ENCODE data around the gene TPX2.

Gene TPX2

DNA sequence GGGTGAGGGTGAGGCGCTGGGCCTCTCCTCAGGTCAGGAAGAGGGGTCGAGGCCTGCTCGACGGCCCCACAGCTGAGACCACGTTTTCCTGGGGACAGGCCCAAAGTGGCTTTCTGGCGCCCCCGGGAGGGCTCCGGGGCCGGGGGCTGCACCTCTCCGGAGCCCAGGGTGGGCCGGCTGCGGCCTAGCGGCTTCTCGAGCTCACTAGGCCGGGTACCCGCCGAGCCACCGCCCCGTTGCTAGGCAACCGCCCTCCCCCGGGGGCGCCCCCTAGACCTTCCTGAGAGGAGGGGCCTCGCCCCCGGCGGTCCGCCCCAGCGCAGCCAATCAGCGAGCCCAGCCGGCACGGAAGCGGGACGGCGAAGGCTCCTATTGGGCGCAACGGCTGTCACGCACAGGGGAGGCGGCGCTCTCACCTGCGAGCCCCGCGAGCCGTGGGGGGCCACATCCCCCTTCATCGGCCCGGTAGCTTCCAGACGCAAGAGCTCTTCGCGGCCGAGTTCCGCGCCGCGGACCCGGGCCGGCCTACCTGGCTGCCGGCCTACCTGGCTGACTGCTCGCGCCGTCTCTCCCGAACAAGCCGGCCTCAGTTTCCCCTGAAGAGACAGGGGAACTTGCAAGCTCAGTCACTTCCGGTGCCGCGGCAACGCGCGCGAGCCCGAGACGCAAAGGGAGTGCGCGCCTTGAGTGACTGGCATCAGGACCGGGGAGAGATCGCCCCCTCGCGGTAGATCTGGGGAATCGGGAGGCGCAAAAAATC, 15.6 kb upstream of the TPX2 start:
- Histone ChIP-seq H3K9me2 (ENCODE audit: low read depth, low read length) (no peaks in the 10 kb centered on the region), H3K9me3 (ENCODE audit: low read length) (no peaks in the 10 kb centered on the region), H3K4me1 (ENCODE audit: insufficient read depth, low read length, severe bottlenecking) (peaks cover 31% of the 10 kb centered on the region), H3F3A (ENCODE audit: insufficient read depth, low read length) (no peaks in the 10 kb centered on the region), H2AFZ (ENCODE audit: low read length) (no peak overlapping the region), H3K9ac (ENCODE audit: low read length) (peak overlapping the region; percentile 91), H3K4me2 (ENCODE audit: low read length) (peak overlapping the region; percentile 92), H3K27ac (ENCODE audit: low read depth, low read length, poor library complexity, severe bottlenecking) (peak overlapping the region; percentile 91), H3K79me2 (ENCODE audit: insufficient read depth, low read length) (peaks cover 37% of the 10 kb centered on the region), H3K27me3 (ENCODE audit: insufficient read depth, low read length) (no peaks in the 10 kb centered on the region), H4K20me1 (ENCODE audit: insufficient read depth, low read length) (no peaks in the 10 kb centered on the region), H3K36me3 (ENCODE audit: insufficient read depth, low read length) (peaks cover 24% of the 10 kb centered on the region; the same call in 1 of the 2 replicates), H3K4me3 (ENCODE audit: low read depth, low read length, poor library complexity, severe bottlenecking) (peak overlapping the region; percentile 78)
- TF ChIP-seq, protein P1, sequence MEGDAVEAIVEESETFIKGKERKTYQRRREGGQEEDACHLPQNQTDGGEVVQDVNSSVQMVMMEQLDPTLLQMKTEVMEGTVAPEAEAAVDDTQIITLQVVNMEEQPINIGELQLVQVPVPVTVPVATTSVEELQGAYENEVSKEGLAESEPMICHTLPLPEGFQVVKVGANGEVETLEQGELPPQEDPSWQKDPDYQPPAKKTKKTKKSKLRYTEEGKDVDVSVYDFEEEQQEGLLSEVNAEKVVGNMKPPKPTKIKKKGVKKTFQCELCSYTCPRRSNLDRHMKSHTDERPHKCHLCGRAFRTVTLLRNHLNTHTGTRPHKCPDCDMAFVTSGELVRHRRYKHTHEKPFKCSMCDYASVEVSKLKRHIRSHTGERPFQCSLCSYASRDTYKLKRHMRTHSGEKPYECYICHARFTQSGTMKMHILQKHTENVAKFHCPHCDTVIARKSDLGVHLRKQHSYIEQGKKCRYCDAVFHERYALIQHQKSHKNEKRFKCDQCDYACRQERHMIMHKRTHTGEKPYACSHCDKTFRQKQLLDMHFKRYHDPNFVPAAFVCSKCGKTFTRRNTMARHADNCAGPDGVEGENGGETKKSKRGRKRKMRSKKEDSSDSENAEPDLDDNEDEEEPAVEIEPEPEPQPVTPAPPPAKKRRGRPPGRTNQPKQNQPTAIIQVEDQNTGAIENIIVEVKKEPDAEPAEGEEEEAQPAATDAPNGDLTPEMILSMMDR (IDR thresholded peaks at IDR 0.05; ENCODE audit: low read length) = peak; percentile 88
- no peak for TF ChIP-seq EZH2 (IDR thresholded peaks at IDR 0.05; ENCODE audit: borderline replicate concordance, low read length)

GRCh38 chr20:31731321-31731717, 7.8 kb upstream of the TPX2 start:
- Histone ChIP-seq H3K79me2 (ENCODE audit: insufficient read depth, low read length) (no peaks in the 10 kb centered on the region), H3K4me3 (ENCODE audit: low read depth, low read length, poor library complexity, severe bottlenecking) (no peak overlapping the region), H3K9me3 (ENCODE audit: low read length) (no peaks in the 10 kb centered on the region), H3K9ac (ENCODE audit: low read length) (no peak overlapping the region), H3K36me3 (ENCODE audit: insufficient read depth, low read length) (no peaks in the 10 kb centered on the region), H3F3A (ENCODE audit: insufficient read depth, low read length) (no peaks in the 10 kb centered on the region), H4K20me1 (ENCODE audit: insufficient read depth, low read length) (no peaks in the 10 kb centered on the region), H3K4me2 (ENCODE audit: low read length) (no peak overlapping the region), H3K27ac (ENCODE audit: low read depth, low read length, poor library complexity, severe bottlenecking) (no peak overlapping the region), H3K4me1 (ENCODE audit: insufficient read depth, low read length, severe bottlenecking) (no peaks in the 10 kb centered on the region), H3K9me2 (ENCODE audit: low read depth, low read length) (no peaks in the 10 kb centered on the region), H3K27me3 (ENCODE audit: insufficient read depth, low read length) (no peaks in the 10 kb centered on the region), H2AFZ (ENCODE audit: low read length) (no peak overlapping the region)
- no peak for TF ChIP-seq EZH2 (IDR thresholded peaks at IDR 0.05; ENCODE audit: borderline replicate concordance, low read length)
- TF ChIP-seq, protein P1 (IDR thresholded peaks at IDR 0.05; ENCODE audit: low read length) = no peak

DNA sequence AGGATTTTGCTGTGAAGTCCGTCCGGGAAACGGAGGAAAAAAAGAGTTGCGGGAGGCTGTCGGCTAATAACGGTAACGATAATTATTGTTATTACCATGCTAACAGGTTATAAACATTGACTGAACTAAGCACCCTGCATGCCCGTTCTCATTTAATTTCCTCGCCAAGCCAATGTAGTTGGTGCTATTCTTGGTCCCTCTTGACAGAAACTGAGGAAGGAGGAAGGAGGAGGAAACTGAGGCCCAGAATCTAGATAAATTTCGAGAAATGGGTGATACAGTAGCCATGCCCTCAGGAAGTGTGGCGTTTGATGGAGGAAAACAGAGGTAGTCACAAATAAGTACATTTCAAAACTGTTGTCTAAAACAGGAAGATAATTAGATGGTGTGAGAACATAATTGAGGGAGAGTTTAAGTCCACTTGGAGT, 474 bp downstream of the TPX2 start:
- Histone ChIP-seq H2AFZ (ENCODE audit: low read length) (no peak overlapping the region), H3F3A (ENCODE audit: insufficient read depth, low read length) (no peaks in the 10 kb centered on the region), H3K27ac (ENCODE audit: low read depth, low read length, poor library complexity, severe bottlenecking) (peak overlapping the region; percentile 72), H3K4me3 (ENCODE audit: low read depth, low read length, poor library complexity, severe bottlenecking) (peak overlapping the region; percentile 85), H3K9ac (ENCODE audit: low read length) (peak overlapping the region; percentile 90), H3K27me3 (ENCODE audit: insufficient read depth, low read length) (no peaks in the 10 kb centered on the region), H3K9me3 (ENCODE audit: low read length) (no peaks in the 10 kb centered on the region), H3K9me2 (ENCODE audit: low read depth, low read length) (no peaks in the 10 kb centered on the region), H4K20me1 (ENCODE audit: insufficient read depth, low read length) (no peaks in the 10 kb centered on the region), H3K4me1 (ENCODE audit: insufficient read depth, low read length, severe bottlenecking) (peaks cover 29% of the 10 kb centered on the region), H3K79me2 (ENCODE audit: insufficient read depth, low read length) (peaks cover 46% of the 10 kb centered on the region), H3K4me2 (ENCODE audit: low read length) (peak overlapping the region; percentile 99), H3K36me3 (ENCODE audit: insufficient read depth, low read length) (peaks cover 23% of the 10 kb centered on the region)
- no peak for TF ChIP-seq EZH2 (IDR thresholded peaks at IDR 0.05; ENCODE audit: borderline replicate concordance, low read length)
- TF ChIP-seq, protein P1 (IDR thresholded peaks at IDR 0.05; ENCODE audit: low read length) = no peak; the same call in 1 of the 2 replicates
